OCI-LY7 (cell line): ENCODE results near the gene ARHGEF4. TPM values are rescaled to one million over a fixed set of nuclear protein-coding genes. Genes with fewer than 3 reads are reported as not detected.

Experiments
- BruUV-seq: library from RNA; stranded (reverse); fragments of 400-500 nt; replicated peaks from 2 replicates; lab custom pipeline; 2021; lab: Mats Ljungman, UMichigan
- CTCF ChIA-PET: fragments of 300-600 bp; sonication (Branson Sonifier 250); formaldehyde crosslinking; loops from one replicate; lab custom pipeline; 2022; ENCODE audit warnings: antibody characterized with exemption; ENCODE audit not compliant: unreplicated experiment; lab: Charles Lee
- POLR2A ChIA-PET: fragments of 300-600 bp; sonication (Branson Sonifier 250); formaldehyde crosslinking; loops from one replicate; lab custom pipeline; 2022; ENCODE audit warnings: antibody characterized with exemption; lab: Charles Lee
- DNase-seq: peaks from one replicate; pipeline ENCODE4 v3.0.0-alpha.2; 2015; ENCODE audit warnings: low spot score
- H2AFZ ChIP-seq: fragments of 200-600 bp; sonication (generic), shearing (Covaris generic); 2 replicates; pipeline ENCODE4 v1.6.1; 2014; ENCODE audit warnings: mild to moderate bottlenecking, antibody characterized with exemption, low read length, moderate library complexity
- H3K27ac ChIP-seq: fragments of 200-600 bp; sonication (generic); 2 replicates; pipeline ENCODE4 v1.5.1; 2014; ENCODE audit warnings: mixed run types, low read depth, mild to moderate bottlenecking, moderate library complexity, low read length, inconsistent platforms; ENCODE audit not compliant: poor library complexity, severe bottlenecking
- H3K36me3 ChIP-seq: fragments of 200-600 bp; sonication (generic); 2 replicates; pipeline ENCODE4 v1.6.1; 2014; ENCODE audit warnings: mild to moderate bottlenecking, antibody characterized with exemption, low read length, moderate library complexity, mixed read lengths; ENCODE audit not compliant: insufficient read depth
- H3K4me1 ChIP-seq: fragments of 200-600 bp; sonication (generic); 2 replicates; pipeline ENCODE4 v1.5.1; 2014; ENCODE audit warnings: mild to moderate bottlenecking, low read length; ENCODE audit not compliant: insufficient read depth, poor library complexity, severe bottlenecking
- H3K4me2 ChIP-seq: fragments of 200-600 bp; sonication (generic); 2 replicates; pipeline ENCODE4 v1.6.1; 2014; ENCODE audit warnings: mild to moderate bottlenecking, low read length
- H3K4me3 ChIP-seq: fragments of 200-600 bp; sonication (generic); 2 replicates; pipeline ENCODE4 v1.5.1; 2014; ENCODE audit warnings: mild to moderate bottlenecking, low read depth, low read length; ENCODE audit not compliant: poor library complexity, severe bottlenecking
- H3K79me2 ChIP-seq: fragments of 200-600 bp; sonication (generic); 2 replicates; pipeline ENCODE4 v1.6.1; 2016; ENCODE audit warnings: low read depth, mild to moderate bottlenecking, low read length, moderate library complexity, mixed read lengths; ENCODE audit not compliant: insufficient read depth
- H3K9me2 ChIP-seq: fragments of 200-600 bp; sonication (generic); 2 replicates; pipeline ENCODE4 v1.6.1; 2016; ENCODE audit warnings: mild to moderate bottlenecking, low read length, mixed read lengths; ENCODE audit not compliant: insufficient read depth
- H3K9me3 ChIP-seq: fragments of 200-600 bp; sonication (generic); 2 replicates; pipeline ENCODE4 v1.6.1; 2014; ENCODE audit warnings: mild to moderate bottlenecking, mixed run types, low read length, mixed read lengths
- H4K20me1 ChIP-seq: fragments of 200-600 bp; sonication (generic); 2 replicates; pipeline ENCODE4 v1.6.1; 2014; ENCODE audit warnings: mild to moderate bottlenecking, antibody characterized with exemption, low read length, moderate library complexity, mixed read lengths; ENCODE audit not compliant: insufficient read depth
- EZH2phosphoT487 ChIP-seq: fragments of 200-600 bp; sonication (generic); IDR thresholded peaks from 2 replicates; pipeline ENCODE4 v1.6.1; 2018; ENCODE audit warnings: low read depth, borderline replicate concordance, mild to moderate bottlenecking, mixed run types, antibody characterized with exemption, low read length, moderate library complexity, mixed read lengths
- intact Hi-C: fragments of 100-400 bp; cut with micrococcal nuclease; formaldehyde crosslinking; loops from one replicate; pipeline ENCODE4 v1.10.0; 2022; ENCODE audit not compliant: unreplicated experiment
- total RNA-seq, 2 experiments: library from RNA; depleted of rRNA in 1 of 2; stranded (reverse); fragments of >200 nt in 1 of 2; shearing (Covaris generic) in 1 of 2; gene quantifications; 2 replicates each; pipeline ENCODE4 v1.2.3, GENCODE V29; 2014 to 2022
- TF ChIP-seq, protein P1 (sequence below): fragments of 200-600 bp; sonication (generic); conservative IDR thresholded peaks from 2 replicates; pipeline ENCODE4 v1.5.1; 2014; ENCODE audit warnings: mild to moderate bottlenecking, antibody characterized with exemption, low read length, moderate library complexity, mixed read lengths

ARHGEF4 gene
- total RNA-seq, 2 experiments from 2014 or later, result 1.1 to 1.7 TPM

DNA sequence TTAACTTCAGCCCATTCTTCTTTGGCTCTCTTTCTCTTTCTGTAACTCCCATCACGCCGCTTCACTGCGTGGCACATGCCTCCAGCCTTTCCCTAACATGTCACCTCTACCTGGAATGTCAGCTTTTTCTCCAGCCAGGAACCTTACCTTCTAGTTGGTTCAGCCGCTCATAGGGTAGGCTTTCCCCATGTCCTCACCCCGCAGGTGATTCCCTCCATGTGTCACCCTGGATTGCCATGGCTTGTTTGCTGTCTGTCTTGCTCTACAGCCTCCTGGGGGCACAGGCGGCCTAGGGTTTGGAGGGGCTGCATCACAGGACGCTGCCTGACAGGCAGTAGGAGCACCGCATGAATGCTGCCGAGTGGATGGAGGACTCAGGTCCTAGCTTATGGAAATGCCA, 39.2 kb downstream of the ARHGEF4 start:
- Histone ChIP-seq H3K36me3 (no peaks in the 10 kb centered on the region), H3K4me1 (no peaks in the 10 kb centered on the region), H3K27ac (no peak overlapping the region), H3K79me2 (no peaks in the 10 kb centered on the region), H3K4me3 (no peak overlapping the region), H4K20me1 (no peaks in the 10 kb centered on the region), H3K4me2 (no peak overlapping the region), H2AFZ (no peak overlapping the region), H3K9me2 (no peaks in the 10 kb centered on the region), H3K9me3 (no peaks in the 10 kb centered on the region)
- intact Hi-C loops, result no loop called here
- POLR2A ChIA-PET, result no interaction called here
- no peak for DNase-seq
- no TSS peak for BruUV-seq
- TF ChIP-seq, protein P1, sequence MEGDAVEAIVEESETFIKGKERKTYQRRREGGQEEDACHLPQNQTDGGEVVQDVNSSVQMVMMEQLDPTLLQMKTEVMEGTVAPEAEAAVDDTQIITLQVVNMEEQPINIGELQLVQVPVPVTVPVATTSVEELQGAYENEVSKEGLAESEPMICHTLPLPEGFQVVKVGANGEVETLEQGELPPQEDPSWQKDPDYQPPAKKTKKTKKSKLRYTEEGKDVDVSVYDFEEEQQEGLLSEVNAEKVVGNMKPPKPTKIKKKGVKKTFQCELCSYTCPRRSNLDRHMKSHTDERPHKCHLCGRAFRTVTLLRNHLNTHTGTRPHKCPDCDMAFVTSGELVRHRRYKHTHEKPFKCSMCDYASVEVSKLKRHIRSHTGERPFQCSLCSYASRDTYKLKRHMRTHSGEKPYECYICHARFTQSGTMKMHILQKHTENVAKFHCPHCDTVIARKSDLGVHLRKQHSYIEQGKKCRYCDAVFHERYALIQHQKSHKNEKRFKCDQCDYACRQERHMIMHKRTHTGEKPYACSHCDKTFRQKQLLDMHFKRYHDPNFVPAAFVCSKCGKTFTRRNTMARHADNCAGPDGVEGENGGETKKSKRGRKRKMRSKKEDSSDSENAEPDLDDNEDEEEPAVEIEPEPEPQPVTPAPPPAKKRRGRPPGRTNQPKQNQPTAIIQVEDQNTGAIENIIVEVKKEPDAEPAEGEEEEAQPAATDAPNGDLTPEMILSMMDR, result no peak
- no peak for TF ChIP-seq EZH2phosphoT487
- CTCF ChIA-PET, result no interaction called here

DNA sequence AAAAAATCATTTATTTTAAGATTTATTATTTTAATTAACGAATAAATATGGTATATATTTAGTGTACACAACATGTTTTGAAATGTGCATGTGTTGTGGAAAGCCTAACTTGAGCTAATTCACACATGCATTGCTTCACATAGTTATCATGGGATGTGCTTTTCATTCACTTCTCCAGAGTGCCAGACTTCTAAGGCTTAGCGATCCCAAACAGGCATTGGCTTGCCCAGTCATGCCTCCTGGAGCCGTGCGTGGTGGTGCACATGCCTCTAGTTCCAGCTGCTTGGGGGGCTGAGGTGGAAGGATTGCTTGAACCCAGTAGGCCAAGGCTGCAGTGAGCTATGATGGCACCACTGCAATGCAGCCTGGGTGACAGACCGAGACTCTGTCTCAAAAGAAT, 40.5 kb downstream of the ARHGEF4 start:
- Histone ChIP-seq H3K9me3 (no peaks in the 10 kb centered on the region), H2AFZ (no peak overlapping the region), H3K4me3 (no peak overlapping the region), H3K79me2 (no peaks in the 10 kb centered on the region), H3K4me2 (no peak overlapping the region), H3K27ac (no peak overlapping the region), H4K20me1 (no peaks in the 10 kb centered on the region), H3K9me2 (no peaks in the 10 kb centered on the region), H3K4me1 (no peaks in the 10 kb centered on the region), H3K36me3 (no peaks in the 10 kb centered on the region)
- TF ChIP-seq, protein P1, result no peak
- no peak for TF ChIP-seq EZH2phosphoT487
- ChIA-PET POLR2A (no interaction called here), CTCF (no interaction called here)
- no TSS peak for BruUV-seq
- intact Hi-C loops, result no loop called here
- DNase-seq, result no peak

DNA sequence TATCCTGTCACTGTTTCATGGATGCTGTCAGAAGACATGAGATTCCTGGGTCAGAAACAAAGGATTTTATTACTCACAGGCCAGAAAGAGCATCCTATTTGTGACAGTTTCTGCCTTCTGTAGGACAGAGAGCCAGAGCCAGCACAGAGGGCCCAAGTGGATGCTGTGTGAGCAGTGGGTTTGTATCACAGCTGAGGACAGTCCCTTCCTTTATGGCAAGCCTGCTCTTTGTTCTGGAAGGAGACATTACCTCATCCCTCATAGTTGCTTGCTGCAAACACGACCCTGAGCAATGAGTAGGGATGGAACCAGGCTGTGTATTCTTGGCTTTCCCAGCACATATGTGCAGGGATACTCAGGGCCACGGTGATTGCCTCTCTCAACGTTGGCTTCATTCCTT, 41.6 kb downstream of the ARHGEF4 start:
- no peak overlapping the region for H2AFZ ChIP-seq
- H3K4me3 ChIP-seq, result no peak overlapping the region
- no peak for TF ChIP-seq EZH2phosphoT487
- TF ChIP-seq, protein P1, result no peak
- no peaks in the 10 kb centered on the region for H3K79me2 ChIP-seq
- no peaks in the 10 kb centered on the region for H3K9me2 ChIP-seq
- no TSS peak for BruUV-seq
- H3K4me1 ChIP-seq, result no peaks in the 10 kb centered on the region
- ChIA-PET POLR2A (no interaction called here), CTCF (no interaction called here)
- intact Hi-C loops, result no loop called here
- H3K27ac ChIP-seq, result no peak overlapping the region
- no peaks in the 10 kb centered on the region for H4K20me1 ChIP-seq
- no peak for DNase-seq
- no peaks in the 10 kb centered on the region for H3K9me3 ChIP-seq
- no peak overlapping the region for H3K4me2 ChIP-seq
- no peaks in the 10 kb centered on the region for H3K36me3 ChIP-seq
